Erythroblast (primary cell): ENCODE data around the gene DNMT1.
A peak's percentile ranks its signal among the peaks of the same experiment; 100 is the strongest.
"Not testable (repeated sequence)": the region's sequence is repeated elsewhere in the genome, so short reads cannot be mapped to it uniquely, and the experiment has no call there.

ENCODE experiments used
- DNase-seq, 2 experiments: peaks; one replicate each; lab custom pipeline; 2025; lab: John Stamatoyannopoulos, UW
- GATA1 ChIP-seq: IDR thresholded peaks from 2 replicates; pipeline ENCODE4 v1.6.1; 2011; ENCODE audit warnings: low read depth, mild to moderate bottlenecking, control low read depth, low read length, moderate library complexity
- POLR2A ChIP-seq: IDR thresholded peaks from 2 replicates; pipeline ENCODE4 v1.6.1; 2011; ENCODE audit warnings: mild to moderate bottlenecking, low read length

DNMT1 gene

DNA sequence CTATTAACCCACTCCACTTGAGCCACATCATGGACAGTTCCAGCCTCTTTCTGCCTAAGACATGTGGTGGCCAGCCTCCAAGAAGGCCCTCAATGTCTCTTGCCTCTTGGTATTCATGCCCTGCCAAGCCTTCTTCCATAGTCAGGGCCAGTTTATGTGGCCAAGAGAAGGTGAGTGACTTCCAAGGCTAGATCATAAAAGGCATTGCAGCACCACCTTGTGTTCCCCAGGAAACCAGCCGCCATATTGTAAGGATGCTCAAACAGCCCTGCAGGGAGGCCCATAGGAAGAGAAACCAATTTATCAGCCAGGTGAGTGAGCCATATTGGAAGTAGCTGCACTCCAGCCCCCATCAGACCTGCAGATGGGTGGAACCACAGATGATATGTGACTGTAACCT, 12.3 kb upstream of the DNMT1 start:
- DNase-seq: no peak
- no peak for TF ChIP-seq POLR2A
- TF ChIP-seq GATA1: no peak

DNA sequence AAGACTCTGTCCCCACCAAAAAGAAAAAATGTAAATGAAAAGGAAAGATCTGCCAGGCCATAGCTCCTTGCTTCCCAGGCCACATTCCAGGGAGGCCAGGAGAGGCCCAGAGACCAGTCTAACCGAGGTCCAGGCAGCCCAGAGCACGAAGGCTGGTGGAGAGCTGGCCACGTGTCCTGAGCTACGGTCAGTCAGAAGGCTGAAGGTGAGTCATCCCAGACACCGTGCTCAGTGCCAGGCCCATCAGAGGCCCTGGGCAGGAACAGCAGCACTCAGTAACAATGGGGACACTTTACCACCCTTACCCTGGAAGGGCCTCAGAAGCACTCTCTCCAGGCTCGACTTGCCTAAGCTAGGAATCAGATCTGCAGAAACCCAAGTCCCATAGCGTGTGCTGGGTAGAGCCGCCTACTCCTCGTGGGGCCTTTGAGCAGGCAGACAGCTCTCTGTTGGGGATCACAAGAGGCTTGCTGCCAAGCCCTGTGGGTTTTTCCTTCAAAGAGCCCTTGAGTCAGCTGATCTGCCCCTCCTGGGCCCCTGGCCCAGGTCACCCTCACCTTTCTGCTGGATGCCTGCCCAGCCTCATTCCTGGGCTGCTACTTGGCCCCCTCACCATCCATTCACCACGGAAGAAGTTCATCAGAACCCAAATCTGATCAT, 11.6 kb upstream of the DNMT1 start:
- no peak for DNase-seq

DNA sequence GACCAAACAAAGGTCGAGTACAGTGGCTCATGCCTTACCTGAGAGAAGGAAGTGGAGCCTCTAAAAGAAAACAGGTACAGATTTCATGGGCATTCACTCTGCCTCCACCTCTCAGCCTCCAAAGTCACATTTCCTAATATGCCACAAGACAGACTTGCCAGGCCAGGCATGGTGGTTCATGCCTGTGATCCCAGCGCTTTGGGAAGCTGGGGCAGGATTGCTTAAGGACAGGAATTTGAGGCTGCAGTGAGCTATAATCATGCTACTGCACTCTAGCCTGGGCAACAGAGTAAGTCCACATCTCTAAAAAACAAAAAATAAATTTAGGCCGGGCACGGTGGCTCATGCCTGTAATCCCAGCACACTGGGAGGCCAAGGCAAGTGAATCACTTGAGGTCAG, 10.9 kb upstream of the DNMT1 start:
- TF ChIP-seq GATA1 (no peak), POLR2A (no peak)
- no peak for DNase-seq

More for the DNA sequence above, 11.6 kb upstream of the DNMT1 start:
- TF ChIP-seq GATA1: no peak
- TF ChIP-seq POLR2A: no peak

DNA sequence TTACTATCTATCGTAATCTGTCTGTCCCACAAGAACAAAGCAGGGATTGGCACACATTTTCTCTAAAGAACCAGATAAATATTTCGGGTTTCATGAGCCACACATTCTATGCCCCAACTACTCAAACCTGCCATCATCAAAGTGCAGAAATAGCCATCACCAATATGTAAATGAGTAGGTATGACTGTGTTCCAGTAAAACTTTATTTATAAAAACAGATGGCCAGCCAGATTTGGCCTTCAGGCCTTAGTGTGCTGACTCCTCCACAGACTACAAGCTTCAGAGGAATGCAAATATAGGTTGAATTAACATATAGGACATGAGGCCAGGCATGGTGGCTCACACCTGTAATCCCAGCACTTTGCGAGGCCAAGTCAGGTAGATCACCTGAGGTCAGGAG, 8.9 kb upstream of the DNMT1 start:
- no peak for DNase-seq

DNA sequence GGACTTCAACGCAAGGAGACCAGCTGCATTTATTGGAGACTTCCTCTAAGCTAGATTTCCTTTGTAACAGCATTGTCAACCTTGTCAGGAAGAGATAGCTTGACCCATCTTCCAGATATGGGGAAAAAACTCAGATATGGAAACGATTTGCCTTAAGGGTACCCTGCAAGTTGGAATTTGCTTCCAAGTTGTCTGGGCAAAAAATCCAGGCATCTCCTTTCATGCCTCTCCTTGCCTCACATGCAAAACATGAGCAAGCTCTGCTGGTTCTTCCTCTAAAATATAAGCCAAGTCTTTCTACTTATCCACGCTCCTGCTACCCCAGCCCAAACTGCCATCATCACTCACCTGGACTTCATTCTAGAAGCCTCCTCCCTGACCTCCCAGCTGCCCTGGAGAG, 6.4 kb upstream of the DNMT1 start:
- TF ChIP-seq GATA1 (no peak), POLR2A (no peak)
- DNase-seq: no peak

More for the DNA sequence above, 8.9 kb upstream of the DNMT1 start:
- TF ChIP-seq POLR2A (no peak), GATA1 (no peak)

DNA sequence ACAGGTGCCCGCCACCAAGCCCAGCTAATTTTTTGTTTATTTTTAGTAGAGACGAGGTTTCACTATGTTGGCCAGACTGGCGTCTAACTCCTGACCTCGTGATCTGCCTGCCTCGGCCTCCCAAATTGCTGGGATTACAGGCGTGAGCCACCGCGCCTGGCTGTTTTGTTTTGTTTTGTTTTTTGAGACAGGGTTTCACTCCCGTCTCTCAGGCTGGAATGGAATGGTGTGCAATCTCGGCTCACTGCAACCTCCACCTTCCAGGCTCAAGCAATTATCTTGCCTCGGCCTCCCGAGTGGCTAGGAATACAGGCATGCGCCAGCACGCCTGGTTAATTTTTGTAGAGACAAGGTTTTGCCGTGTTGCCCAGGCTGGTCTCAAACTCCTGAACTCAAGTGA, 5.3 kb upstream of the DNMT1 start:
- not testable (repeated sequence) for DNase-seq

DNA sequence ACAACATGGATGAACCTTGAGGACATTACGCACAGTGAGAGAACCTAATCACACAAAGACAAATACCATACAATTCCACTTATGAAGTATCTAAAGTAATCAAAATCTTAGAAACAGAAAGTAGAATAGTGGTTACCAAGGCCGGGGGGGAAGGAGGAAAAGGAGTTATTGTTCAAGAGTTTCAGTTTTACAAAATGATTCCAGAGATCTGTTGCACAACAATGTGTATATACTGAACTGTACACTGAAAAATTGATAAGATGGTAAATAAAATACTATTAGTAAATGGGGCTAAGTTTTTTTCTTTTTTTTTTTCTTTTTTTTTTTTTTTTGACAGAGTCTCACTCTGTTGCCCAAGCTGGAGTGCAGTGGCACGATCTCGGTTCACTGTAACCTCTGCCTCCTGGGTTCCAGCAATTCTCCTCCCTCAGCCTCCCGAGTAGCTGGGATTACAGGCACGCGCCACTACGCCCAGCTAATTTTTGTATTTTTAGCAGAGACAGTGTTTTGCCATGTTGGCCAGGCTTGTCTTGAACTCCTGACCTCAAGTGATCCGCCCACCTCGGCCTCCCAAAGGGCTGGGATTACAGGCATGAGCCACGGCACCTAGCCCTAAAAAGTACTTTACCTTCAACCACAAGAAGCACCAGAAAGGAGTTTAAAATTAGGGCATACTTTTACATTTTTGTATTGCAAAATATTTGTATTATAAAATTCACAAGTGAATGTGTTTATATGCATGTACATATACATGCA, 4.3 kb upstream of the DNMT1 start:
- not testable (repeated sequence) for DNase-seq

DNA sequence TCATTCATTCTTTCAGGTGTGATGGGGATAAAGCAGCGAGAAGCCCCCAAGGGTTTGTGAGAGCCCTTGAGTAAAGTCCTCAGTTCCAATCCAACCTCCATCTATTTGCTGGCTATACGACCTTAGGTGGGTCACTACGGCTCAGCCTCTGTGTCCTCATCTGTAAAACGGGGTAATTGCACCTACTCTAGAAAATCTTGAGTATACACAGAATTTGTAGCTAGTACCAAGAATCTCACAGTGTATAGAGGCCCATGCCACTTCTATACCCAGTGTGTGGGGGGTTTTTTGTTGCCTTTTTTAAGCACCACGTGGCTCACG, 406 bp upstream of the DNMT1 start:
- no peak for DNase-seq
- TF ChIP-seq POLR2A (no peak), GATA1 (no peak)

DNA sequence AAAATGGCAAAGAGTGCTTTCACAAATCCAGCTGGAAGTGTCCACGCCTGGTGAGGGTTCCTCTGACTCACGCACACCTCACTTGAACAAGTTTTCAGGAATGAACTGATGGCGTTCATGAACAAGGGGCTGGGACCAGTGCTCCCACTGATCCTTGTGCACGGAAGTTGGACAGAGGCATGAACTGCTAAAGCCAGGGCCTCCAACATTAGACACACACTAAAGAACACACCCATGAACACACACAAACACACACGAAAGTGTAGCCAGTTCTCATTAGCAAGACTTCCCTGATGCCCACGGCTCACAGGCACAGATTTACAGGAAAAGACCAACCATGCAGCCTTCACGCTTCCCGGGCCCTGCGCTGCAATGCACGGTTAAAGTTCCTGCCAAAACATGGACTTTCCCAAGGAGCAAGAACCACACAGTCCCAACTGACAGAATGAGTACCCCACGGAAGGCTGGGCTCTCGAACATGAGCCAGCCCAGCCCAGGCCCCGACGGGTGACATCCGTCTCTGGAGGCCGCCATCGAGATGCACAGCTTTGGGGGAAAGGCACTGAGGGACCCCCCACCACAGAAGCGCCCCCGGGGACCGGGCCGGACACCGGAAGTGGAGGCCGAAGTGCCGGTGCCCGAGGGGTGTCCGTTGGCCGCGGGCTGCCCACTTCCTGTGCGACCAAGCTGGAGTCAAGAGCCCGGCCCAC, 808 bp downstream of the DNMT1 start:
- DNase-seq: peak; percentile 55 to 70
- TF ChIP-seq GATA1 (no peak), POLR2A (no peak)

DNA sequence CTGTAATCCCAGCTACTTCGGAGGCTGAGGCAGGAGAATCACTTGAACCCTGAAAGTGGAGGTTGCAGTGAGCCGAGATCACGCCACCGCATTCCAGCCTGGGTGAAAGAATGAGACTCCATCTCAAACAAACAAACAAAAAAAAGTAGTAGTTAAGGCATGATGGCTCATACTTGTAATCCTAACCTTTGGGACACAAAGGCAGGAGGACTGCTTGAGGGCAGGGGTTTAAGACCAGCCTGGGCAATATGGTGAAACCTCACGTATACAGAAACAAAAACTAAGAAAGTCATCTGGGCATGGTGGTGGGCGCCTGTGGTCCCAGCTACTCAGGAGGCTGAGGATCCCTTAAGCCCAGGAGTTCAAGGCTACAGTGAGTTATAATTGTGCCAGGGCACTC, 1.8 kb downstream of the DNMT1 start:
- no peak for TF ChIP-seq GATA1
- no peak for TF ChIP-seq POLR2A
- no peak for DNase-seq

DNA sequence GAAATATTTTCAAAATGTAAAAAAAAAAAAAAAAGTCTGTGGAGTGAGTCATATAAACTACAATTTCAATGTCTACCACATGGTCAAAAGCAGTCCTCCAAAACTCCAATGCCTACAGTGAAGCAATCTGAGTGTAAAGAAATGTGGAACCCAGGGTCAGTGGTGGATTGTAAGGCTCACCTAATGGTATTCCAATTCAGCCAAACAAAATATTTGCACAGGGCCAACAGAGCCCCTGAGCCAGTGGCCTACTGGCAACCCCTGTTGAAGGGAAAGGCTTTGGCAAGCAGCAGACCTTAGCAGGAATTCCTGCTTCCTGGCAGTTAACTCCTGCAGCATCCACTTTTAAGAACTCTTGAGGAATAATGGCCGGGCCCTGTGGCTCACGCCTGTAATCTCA, 3.4 kb downstream of the DNMT1 start:
- DNase-seq: no peak

DNA sequence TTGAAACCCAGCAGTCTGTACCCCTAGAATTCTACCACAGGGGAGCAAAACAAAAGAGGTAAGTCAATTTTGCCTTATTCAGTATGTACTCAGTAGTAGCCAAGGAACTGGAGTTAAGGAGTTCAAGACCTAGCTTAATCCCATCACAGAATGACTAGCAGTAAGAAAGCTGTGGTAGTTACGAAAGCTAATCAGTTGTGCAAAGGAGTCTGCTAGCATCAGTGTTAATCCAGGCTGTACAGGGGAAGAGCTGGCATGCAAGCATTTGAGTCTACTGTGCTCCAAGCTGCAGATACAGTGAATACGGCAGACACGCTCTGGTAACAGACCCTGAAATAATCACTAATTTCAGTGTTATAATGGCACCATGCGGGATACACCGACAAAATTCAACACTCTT, 4.7 kb downstream of the DNMT1 start:
- DNase-seq: peak in 1 of 2 experiments; percentile 15
- no peak for TF ChIP-seq GATA1
- TF ChIP-seq POLR2A: no peak

More for the DNA sequence above, 3.4 kb downstream of the DNMT1 start:
- TF ChIP-seq POLR2A: no peak
- TF ChIP-seq GATA1: no peak

DNA sequence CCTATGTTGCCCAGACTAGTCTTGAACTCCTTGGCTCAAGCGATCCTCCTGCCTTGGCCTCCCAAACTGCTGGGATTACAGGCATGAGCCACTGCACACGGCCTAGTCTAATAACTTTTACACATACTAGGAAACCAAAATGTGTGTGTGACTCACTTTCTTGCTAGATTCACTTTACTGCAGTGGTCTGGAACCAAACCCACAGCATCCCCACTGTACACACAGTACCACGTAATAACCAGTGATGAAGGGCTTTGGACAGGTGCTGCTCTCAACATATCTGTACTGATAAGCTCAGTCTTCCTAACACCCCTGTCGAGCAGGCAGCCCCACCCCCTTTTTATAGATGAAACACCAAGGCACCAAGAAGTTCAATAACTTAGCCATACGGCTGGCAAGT, 5.1 kb downstream of the DNMT1 start:
- no peak for DNase-seq
- TF ChIP-seq POLR2A (no peak), GATA1 (no peak)

DNA sequence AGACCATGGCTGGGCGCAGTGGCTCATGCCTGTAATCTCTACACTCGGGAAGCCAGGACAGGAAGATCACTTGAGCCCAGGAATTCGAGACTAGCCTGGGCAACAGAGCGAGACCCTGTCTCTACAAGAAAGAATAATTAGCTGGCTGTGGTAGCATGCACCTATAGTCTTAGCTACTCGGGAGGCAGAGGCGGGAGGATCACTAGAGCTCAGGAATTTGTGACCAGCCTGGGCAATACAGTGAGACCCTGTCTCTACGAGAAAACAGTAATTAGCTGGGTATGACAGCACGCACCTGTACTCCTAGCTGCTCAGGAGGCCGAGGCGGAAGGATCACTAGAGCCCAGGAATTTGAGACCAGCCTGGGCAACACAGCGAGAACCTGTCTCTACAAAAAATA, 7.4 kb downstream of the DNMT1 start:
- TF ChIP-seq POLR2A: no peak
- no peak for TF ChIP-seq GATA1
- DNase-seq: no peak
